ENCODE measurements around the gene UROS. TPM values are rescaled to one million over a fixed set of nuclear protein-coding genes. Genes with fewer than 3 reads are reported as not detected.

The UROS gene
- polyA plus RNA-seq, 2 of the 4 experiments (the other 2 are of a cell fraction): 52.9 to 71.1 TPM

GRCh38 chr10:125822878-125823662 lies at the start of gene UROS, which contains the start of gene BCCIP (continued):
- no peak; the same call in 1 of the 2 replicates for TF ChIP-seq REST (IDR thresholded peaks at IDR 0.05)
- TF ChIP-seq EHF (CRISPR knock-in tag; IDR thresholded peaks at IDR 0.05): no peak
- no peak for TF ChIP-seq CTCF (IDR thresholded peaks at IDR 0.05)
- TF ChIP-seq, protein P1, sequence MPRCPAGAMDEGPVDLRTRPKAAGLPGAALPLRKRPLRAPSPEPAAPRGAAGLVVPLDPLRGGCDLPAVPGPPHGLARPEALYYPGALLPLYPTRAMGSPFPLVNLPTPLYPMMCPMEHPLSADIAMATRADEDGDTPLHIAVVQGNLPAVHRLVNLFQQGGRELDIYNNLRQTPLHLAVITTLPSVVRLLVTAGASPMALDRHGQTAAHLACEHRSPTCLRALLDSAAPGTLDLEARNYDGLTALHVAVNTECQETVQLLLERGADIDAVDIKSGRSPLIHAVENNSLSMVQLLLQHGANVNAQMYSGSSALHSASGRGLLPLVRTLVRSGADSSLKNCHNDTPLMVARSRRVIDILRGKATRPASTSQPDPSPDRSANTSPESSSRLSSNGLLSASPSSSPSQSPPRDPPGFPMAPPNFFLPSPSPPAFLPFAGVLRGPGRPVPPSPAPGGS (IDR thresholded peaks at IDR 0.05): peak; percentile 80; the same call in 2 of the 3 replicates
- no peak for TF ChIP-seq HEYL (CRISPR knock-in tag; IDR thresholded peaks at IDR 0.05)
- no peak for TF ChIP-seq CBX8 (IDR thresholded peaks at IDR 0.05)
- no peak for TF ChIP-seq HOXB5 (CRISPR knock-in tag; IDR thresholded peaks at IDR 0.05)
- no peak for TF ChIP-seq EP300 (IDR thresholded peaks at IDR 0.05)
- TF ChIP-seq, protein P2, sequence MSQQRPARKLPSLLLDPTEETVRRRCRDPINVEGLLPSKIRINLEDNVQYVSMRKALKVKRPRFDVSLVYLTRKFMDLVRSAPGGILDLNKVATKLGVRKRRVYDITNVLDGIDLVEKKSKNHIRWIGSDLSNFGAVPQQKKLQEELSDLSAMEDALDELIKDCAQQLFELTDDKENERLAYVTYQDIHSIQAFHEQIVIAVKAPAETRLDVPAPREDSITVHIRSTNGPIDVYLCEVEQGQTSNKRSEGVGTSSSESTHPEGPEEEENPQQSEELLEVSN (IDR thresholded peaks at IDR 0.05; ENCODE audit: borderline replicate concordance, low read depth): peak; percentile 18; the same call in 1 of the 2 replicates
- peak; percentile 91 for TF ChIP-seq PHF8 (IDR thresholded peaks at IDR 0.05; ENCODE audit: borderline replicate concordance, low read depth)
- TF ChIP-seq RNF2 (IDR thresholded peaks at IDR 0.05; ENCODE audit: borderline replicate concordance, low read depth): no peak
- TF ChIP-seq ZFP36 (IDR thresholded peaks at IDR 0.05; ENCODE audit: borderline replicate concordance, partially characterized antibody): no peak
- no peak for TF ChIP-seq JUNB (IDR thresholded peaks at IDR 0.05)
- no peak for TF ChIP-seq MAFK (IDR thresholded peaks at IDR 0.05; ENCODE audit: partially characterized antibody)
- no peak for TF ChIP-seq ELK1 (IDR thresholded peaks at IDR 0.05; ENCODE audit: low read depth, low read length)
- TF ChIP-seq CHD4 (IDR thresholded peaks at IDR 0.05; ENCODE audit: borderline replicate concordance): no peak
- no peak for TF ChIP-seq ESRRA (IDR thresholded peaks at IDR 0.05; ENCODE audit: borderline replicate concordance, low read length)
- TF ChIP-seq MAX (IDR thresholded peaks at IDR 0.05): peak; percentile 84
- no peak; the same call in 1 of the 2 replicates for TF ChIP-seq MYC (IDR thresholded peaks at IDR 0.05; ENCODE audit: borderline replicate concordance, low read length)
- TF ChIP-seq CEBPB (IDR thresholded peaks at IDR 0.05): no peak
- TF ChIP-seq RAD21 (conservative IDR thresholded peaks at IDR 0.05 in 1 of 2, IDR thresholded peaks at IDR 0.05 in 1 of 2): no peak
- peak; percentile 89 for TF ChIP-seq GATA3 (IDR thresholded peaks at IDR 0.05; ENCODE audit: borderline replicate concordance)
- no peak for TF ChIP-seq HOXA7 (CRISPR knock-in tag; IDR thresholded peaks at IDR 0.05)
- TF ChIP-seq HDAC2 (IDR thresholded peaks at IDR 0.05): 0 out of 2 replicates have a peak, but pooled peaks have one; percentile 64
- TF ChIP-seq ZC3H11A (IDR thresholded peaks at IDR 0.05): no peak
